HCT116 (cell line): ENCODE data around the gene RNF220. TPM values are rescaled to one million over a fixed set of nuclear protein-coding genes. Genes with fewer than 3 reads are reported as not detected.

ENCODE experiments used
- ATAC-seq: fragments of 200-7000 bp; cut with Tn5 transposase; 2 replicates; pipeline ENCODE4 v1.9.1; 2020; ENCODE audit warnings: mild to moderate bottlenecking, moderate library complexity
- BruUV-seq: library from RNA; stranded (reverse); fragments of 400-500 nt; replicated peaks from 2 replicates; lab custom pipeline; 2021; lab: Mats Ljungman, UMichigan
- CTCF ChIA-PET: fragments of 300-600 bp; sonication (Branson Sonifier 250); formaldehyde crosslinking; loops from one replicate; lab custom pipeline; 2021; ENCODE audit warnings: antibody characterized with exemption; lab: Charles Lee
- POLR2A ChIA-PET: fragments of 300-600, 350-600 bp; sonication (Branson Sonifier 250); formaldehyde crosslinking; loops from one replicate; lab custom pipeline; 2021; ENCODE audit warnings: antibody characterized with exemption; lab: Charles Lee
- RAD21 ChIA-PET, 2 experiments: fragments of 300-600 bp; sonication (Branson Sonifier 250); formaldehyde crosslinking; loops; one replicate each; lab custom pipeline; 2023; ENCODE audit warnings: low total read pairs in 2 of 2; ENCODE audit not compliant: uncharacterized antibody in 2 of 2, unreplicated experiment in 2 of 2, low non-redundant PET in 1 of 2; lab: Charles Lee
- DNase-seq: peaks from one replicate; pipeline ENCODE4 v3.0.0-alpha.2; 2010; ENCODE audit warnings: low read depth, low spot score
- H2AFZ ChIP-seq: fragments of 200-600 bp; shearing (Covaris generic), sonication (generic); 2 replicates; pipeline ENCODE4 v1.6.1; 2017; ENCODE audit warnings: low read depth, mixed run types, mixed read lengths, antibody characterized with exemption, low read length; ENCODE audit not compliant: poor library complexity, severe bottlenecking
- H3K27ac ChIP-seq: 2 replicates; pipeline ENCODE4 v1.5.1; 2012; ENCODE audit warnings: low read depth, low read length
- H3K27me3 ChIP-seq: fragments of 200-600 bp; sonication (generic); 2 replicates; pipeline ENCODE4 v1.6.1; 2016; ENCODE audit warnings: mixed run types, low read length, mixed read lengths; ENCODE audit not compliant: insufficient read depth
- H3K36me3 ChIP-seq, 2 experiments: fragments of 200-500 bp in 1 of 2; fragments of 200-600 bp in 1 of 2; sonication (Bioruptor generic) in 1 of 2; sonication (generic) in 1 of 2; 2 replicates each; pipeline versions ENCODE4 v1.5.1 to v1.6.1; 2014 to 2016; ENCODE audit warnings: low read length in 2 of 2, inconsistent platforms in 1 of 2, mixed read lengths in 1 of 2, mixed run types in 1 of 2; ENCODE audit not compliant: insufficient read depth in 2 of 2, control insufficient read depth in 1 of 2
- H3K4me1 ChIP-seq, 2 experiments: fragments of 200-600 bp in 1 of 2; sonication (generic) in 1 of 2; 2 replicates each; pipeline versions ENCODE4 v1.5.1 to v1.6.1; 2012 to 2017; ENCODE audit warnings: low read length in 2 of 2, inconsistent platforms in 1 of 2, mild to moderate bottlenecking in 1 of 2, mixed read lengths in 1 of 2, mixed run types in 1 of 2, moderate library complexity in 1 of 2; ENCODE audit not compliant: insufficient read depth in 2 of 2, control insufficient read depth in 1 of 2
- H3K4me2 ChIP-seq: fragments of 200-600 bp; sonication (generic); 2 replicates; pipeline ENCODE4 v1.6.1; 2017; ENCODE audit warnings: mixed run types, low read length, mixed read lengths
- H3K4me3 ChIP-seq, 2 experiments: fragments of 200-600 bp in 1 of 2; sonication (generic) in 1 of 2; replicated peaks in 1 of 2; 2 replicates each; pipeline ENCODE4 v1.5.1; 2011 to 2016; ENCODE audit warnings: low read length in 2 of 2, control low read depth in 1 of 2, low read depth in 1 of 2, mild to moderate bottlenecking in 1 of 2, mixed read lengths in 1 of 2, mixed run types in 1 of 2
- H3K79me2 ChIP-seq: fragments of 200-600 bp; sonication (generic); 2 replicates; pipeline ENCODE4 v1.6.1; 2017; ENCODE audit warnings: mild to moderate bottlenecking, mixed run types, low read length, moderate library complexity, mixed read lengths; ENCODE audit not compliant: insufficient read depth
- H3K9ac ChIP-seq: fragments of 200-600 bp; sonication (generic); 2 replicates; pipeline ENCODE4 v1.6.1; 2016; ENCODE audit warnings: low read length, mixed read lengths
- H3K9me2 ChIP-seq: fragments of 200-600 bp; sonication (generic), shearing (Covaris generic); 2 replicates; pipeline ENCODE4 v1.6.1; 2017; ENCODE audit warnings: mixed run types, mild to moderate bottlenecking, moderate library complexity; ENCODE audit not compliant: insufficient read depth
- H3K9me3 ChIP-seq, 2 experiments: fragments of 200-500 bp in 1 of 2; fragments of 200-600 bp in 1 of 2; sonication (Bioruptor generic) in 1 of 2; sonication (generic) in 1 of 2; 2 replicates each; pipeline ENCODE4 v1.6.1; 2014 to 2017; ENCODE audit warnings: low read length in 2 of 2, mixed read lengths in 2 of 2, inconsistent platforms in 1 of 2, low read depth in 1 of 2, mild to moderate bottlenecking in 1 of 2, mixed run types in 1 of 2, moderate library complexity in 1 of 2; ENCODE audit not compliant: control insufficient read depth in 1 of 2, insufficient read depth in 1 of 2
- H4K20me1 ChIP-seq: fragments of 200-600 bp; sonication (generic), shearing (Covaris generic); 2 replicates; pipeline ENCODE4 v1.6.1; 2017; ENCODE audit warnings: mixed run types, mild to moderate bottlenecking, moderate library complexity; ENCODE audit not compliant: insufficient read depth
- CEBPB ChIP-seq: IDR thresholded peaks from 2 replicates; pipeline ENCODE4 v1.6.1; 2012; ENCODE audit warnings: low read depth
- EZH2 ChIP-seq: fragments of 200-600 bp; sonication (generic); IDR thresholded peaks from 2 replicates; pipeline ENCODE4 v1.6.1; 2017; ENCODE audit warnings: antibody characterized with exemption, mixed run types
- RAD21 ChIP-seq: IDR thresholded peaks from 2 replicates; pipeline ENCODE4 v1.6.1; 2012; ENCODE audit warnings: low read depth, mild to moderate bottlenecking
- TCF7L2 ChIP-seq: IDR thresholded peaks from 2 replicates; pipeline ENCODE4 v1.7.0; 2011; ENCODE audit warnings: borderline replicate concordance, inconsistent platforms; ENCODE audit not compliant: insufficient read depth, insufficient read length; ENCODE audit errors: extremely low read depth
- intact Hi-C: fragments of 100-400 bp; cut with micrococcal nuclease; formaldehyde crosslinking; loops from 2 replicates; pipeline ENCODE4 v1.10.0; 2022
- total RNA-seq: library from RNA; stranded (reverse); gene quantifications from one replicate; pipeline ENCODE4 v1.2.1, GENCODE V29; 2021; ENCODE audit not compliant: unreplicated experiment
- TF ChIP-seq, protein P1 (sequence below): IDR thresholded peaks from 2 replicates; pipeline ENCODE4 v1.6.1; 2011; ENCODE audit warnings: mild to moderate bottlenecking, low read length, moderate library complexity; ENCODE audit not compliant: insufficient replicate concordance; ENCODE audit errors: extremely low read depth

The RNF220 gene
- total RNA-seq, 1 experiment from 2014 or later, result 84.5 TPM

DNA sequence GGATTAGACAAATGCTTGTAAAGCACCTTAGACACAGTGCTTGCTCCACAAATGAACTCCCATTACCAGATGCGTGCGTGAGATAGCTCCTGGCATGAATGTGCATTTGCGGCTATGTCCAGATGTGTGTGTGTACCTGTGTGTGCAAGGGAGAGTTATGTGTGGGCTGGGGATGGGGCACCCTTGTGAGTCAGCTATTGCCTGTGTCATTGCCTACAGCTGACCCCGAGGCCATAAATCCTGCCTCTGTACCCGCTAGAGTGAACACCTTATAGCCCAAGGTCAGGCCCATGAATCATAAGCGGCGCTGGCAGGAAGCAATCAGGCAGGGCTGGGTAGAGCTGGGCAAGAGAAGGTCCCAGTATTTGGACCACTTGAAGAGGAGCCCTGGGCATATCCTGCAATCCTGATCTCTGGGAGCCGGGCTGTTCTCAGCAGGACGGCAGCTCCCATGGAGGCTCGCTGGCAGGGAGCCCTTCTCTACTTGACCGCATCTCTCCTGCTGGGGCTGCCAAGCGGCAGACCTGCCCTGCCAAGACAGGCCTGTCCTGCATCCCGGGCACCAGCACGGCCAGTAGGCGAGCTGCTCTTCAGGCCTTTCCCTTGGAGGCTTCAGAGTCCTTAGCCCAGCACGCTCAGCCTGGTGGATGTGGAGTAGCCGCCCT is 182.9 kb downstream of the RNF220 start:
- CTCF ChIA-PET, result no interaction called here
- no TSS peak for BruUV-seq

DNA sequence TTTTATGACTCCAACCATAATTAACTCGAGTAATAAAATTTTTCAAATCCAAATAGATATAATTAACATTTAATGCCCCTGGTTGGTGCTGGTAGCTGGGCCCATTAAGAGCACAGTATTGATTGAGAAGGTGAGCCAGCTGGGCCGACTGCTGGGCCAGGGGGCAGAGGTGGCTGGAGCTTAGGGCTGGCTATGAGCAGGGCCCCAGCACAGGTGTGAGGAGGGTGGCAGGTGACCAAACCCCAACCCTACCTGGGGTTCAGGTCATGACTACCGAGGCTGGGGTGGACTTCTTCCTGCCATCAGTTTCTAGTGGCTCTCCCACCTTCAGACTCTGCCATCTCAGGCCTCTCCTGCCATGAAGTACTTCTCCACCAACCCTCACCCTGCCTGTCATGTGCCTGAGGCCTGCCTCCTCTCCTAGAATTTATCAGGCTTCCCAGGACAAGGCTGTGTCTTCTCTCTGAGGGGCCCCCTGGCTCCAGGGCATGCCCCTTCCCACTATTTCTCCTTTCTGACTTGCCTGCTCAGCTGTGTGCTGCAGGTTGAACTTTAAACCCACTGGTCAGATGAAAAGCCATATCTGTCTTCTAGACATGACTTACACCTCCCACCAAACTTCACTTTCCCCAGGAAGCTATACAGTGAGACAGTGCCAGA is 183.6 kb downstream of the RNF220 start:
- Histone ChIP-seq H3K79me2 (no peaks in the 10 kb centered on the region), H3K4me1 (peaks cover 0 to 8% of the 10 kb centered on the region in 2 experiments; a peak in 2 of 4 replicates), H3K9me3 (no peaks in the 10 kb centered on the region), H3K27me3 (peaks cover 18% of the 10 kb centered on the region; the same call in 1 of the 2 replicates), H4K20me1 (no peaks in the 10 kb centered on the region), H3K4me2 (no peak overlapping the region), H3K4me3 (no peak overlapping the region), H2AFZ (no peak overlapping the region), H3K9ac (no peak overlapping the region), H3K27ac (no peak overlapping the region), H3K9me2 (no peaks in the 10 kb centered on the region), H3K36me3 (no peaks in the 10 kb centered on the region)
- DNase-seq (no peak), ATAC-seq (no peak)
- no TSS peak for BruUV-seq
- POLR2A ChIA-PET, result no interaction called here
- no peak for TF ChIP-seq EZH2
- TF ChIP-seq CEBPB, result no peak
- TF ChIP-seq, protein P1, sequence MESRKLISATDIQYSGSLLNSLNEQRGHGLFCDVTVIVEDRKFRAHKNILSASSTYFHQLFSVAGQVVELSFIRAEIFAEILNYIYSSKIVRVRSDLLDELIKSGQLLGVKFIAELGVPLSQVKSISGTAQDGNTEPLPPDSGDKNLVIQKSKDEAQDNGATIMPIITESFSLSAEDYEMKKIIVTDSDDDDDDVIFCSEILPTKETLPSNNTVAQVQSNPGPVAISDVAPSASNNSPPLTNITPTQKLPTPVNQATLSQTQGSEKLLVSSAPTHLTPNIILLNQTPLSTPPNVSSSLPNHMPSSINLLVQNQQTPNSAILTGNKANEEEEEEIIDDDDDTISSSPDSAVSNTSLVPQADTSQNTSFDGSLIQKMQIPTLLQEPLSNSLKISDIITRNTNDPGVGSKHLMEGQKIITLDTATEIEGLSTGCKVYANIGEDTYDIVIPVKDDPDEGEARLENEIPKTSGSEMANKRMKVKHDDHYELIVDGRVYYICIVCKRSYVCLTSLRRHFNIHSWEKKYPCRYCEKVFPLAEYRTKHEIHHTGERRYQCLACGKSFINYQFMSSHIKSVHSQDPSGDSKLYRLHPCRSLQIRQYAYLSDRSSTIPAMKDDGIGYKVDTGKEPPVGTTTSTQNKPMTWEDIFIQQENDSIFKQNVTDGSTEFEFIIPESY, result no peak
- RAD21 ChIA-PET, result interaction anchor here in 1 of 2 experiments (0.6 kb wide), 1 partner anchor 210 kb away, joined by 3 read pairs; no protein-coding TSS in a partner anchor
- CTCF ChIA-PET, result no interaction called here
- intact Hi-C loops, result no loop called here

More for the DNA sequence above, 182.9 kb downstream of the RNF220 start:
- H3K27me3 ChIP-seq, result peaks cover 18% of the 10 kb centered on the region; the same call in 1 of the 2 replicates
- H3K79me2 ChIP-seq, result no peaks in the 10 kb centered on the region
- H3K4me3 ChIP-seq, result no peak overlapping the region
- no peak overlapping the region for H2AFZ ChIP-seq
- ChIA-PET RAD21 (interaction anchor here in 1 of 2 experiments (0.6 kb wide), 1 partner anchor 146 kb away, joined by 9 read pairs; no protein-coding TSS in a partner anchor), POLR2A (no interaction called here)
- H3K4me2 ChIP-seq, result no peak overlapping the region
- H3K9ac ChIP-seq, result no peak overlapping the region
- H3K9me2 ChIP-seq, result no peaks in the 10 kb centered on the region
- H3K27ac ChIP-seq, result no peak overlapping the region
- ATAC-seq (no peak), DNase-seq (no peak)
- no peaks in the 10 kb centered on the region for H4K20me1 ChIP-seq
- no peak for TF ChIP-seq RAD21
- TF ChIP-seq TCF7L2, result peak; percentile 36
- H3K36me3 ChIP-seq, result no peaks in the 10 kb centered on the region
- H3K4me1 ChIP-seq, result peaks cover 0 to 8% of the 10 kb centered on the region in 2 experiments; a peak in 2 of 4 replicates
- H3K9me3 ChIP-seq, result no peaks in the 10 kb centered on the region
- intact Hi-C loops, result no loop called here
